MM.1S (cell line): ENCODE results near the gene WDR43.
A peak's percentile ranks its signal among the peaks of the same experiment; 100 is the strongest.

Experiments
- DNase-seq: peaks from one replicate; pipeline ENCODE4 v3.0.0-alpha.2; 2015
- H2AFZ ChIP-seq: fragments of 300-600 bp; sonication (generic); 2 replicates; pipeline ENCODE4 v1.6.0; 2016; ENCODE audit warnings: antibody characterized with exemption, low read length
- H3F3A ChIP-seq: fragments of 300-600 bp; sonication (generic); 2 replicates; pipeline ENCODE4 v1.6.1; 2016; ENCODE audit warnings: mild to moderate bottlenecking, antibody characterized with exemption, low read length, moderate library complexity, mixed read lengths; ENCODE audit not compliant: insufficient read depth
- H3K27ac ChIP-seq: fragments of 300-600 bp; sonication (generic); 2 replicates; pipeline ENCODE4 v1.5.1; 2016; ENCODE audit warnings: mild to moderate bottlenecking, low read length
- H3K27me3 ChIP-seq: fragments of 300-600 bp; sonication (generic); replicated peaks from 2 replicates; pipeline ENCODE4 v1.6.0; 2016; ENCODE audit warnings: low read length; ENCODE audit not compliant: insufficient read depth
- H3K36me3 ChIP-seq: fragments of 300-600 bp; sonication (generic); replicated peaks from 2 replicates; pipeline ENCODE4 v1.6.1; 2016; ENCODE audit warnings: mild to moderate bottlenecking, low read length, mixed read lengths; ENCODE audit not compliant: insufficient read depth
- H3K4me1 ChIP-seq: fragments of 300-600 bp; sonication (generic); 2 replicates; pipeline ENCODE4 v1.6.1; 2016; ENCODE audit warnings: low read length, mixed read lengths
- H3K4me2 ChIP-seq: fragments of 300-600 bp; sonication (generic); 2 replicates; pipeline ENCODE4 v1.6.0; 2016; ENCODE audit warnings: low read depth, low read length
- H3K4me3 ChIP-seq: fragments of 300-600 bp; sonication (generic); 2 replicates; pipeline ENCODE4 v1.5.1; 2016; ENCODE audit warnings: low read length, mixed read lengths
- H3K79me2 ChIP-seq: fragments of 300-600 bp; sonication (generic); 2 replicates; pipeline ENCODE4 v1.6.1; 2016; ENCODE audit warnings: mixed run types, low read length, mixed read lengths
- H3K9ac ChIP-seq: fragments of 300-600 bp; sonication (generic); 2 replicates; pipeline ENCODE4 v1.6.1; 2016; ENCODE audit warnings: low read length, mixed read lengths
- H3K9me2 ChIP-seq: fragments of 300-600 bp; sonication (generic); replicated peaks from 2 replicates; pipeline ENCODE4 v1.6.1; 2016; ENCODE audit warnings: mild to moderate bottlenecking, low read length, mixed read lengths; ENCODE audit not compliant: insufficient read depth
- H3K9me3 ChIP-seq: fragments of 300-600 bp; sonication (generic); replicated peaks from 2 replicates; pipeline ENCODE4 v1.6.1; 2016; ENCODE audit warnings: mild to moderate bottlenecking, low read length, mixed read lengths; ENCODE audit not compliant: insufficient read depth
- H4K20me1 ChIP-seq: fragments of 300-600 bp; sonication (generic); 2 replicates; pipeline ENCODE4 v1.6.1; 2016; ENCODE audit warnings: mild to moderate bottlenecking, low read length, moderate library complexity, mixed read lengths; ENCODE audit not compliant: insufficient read depth
- CTCF ChIP-seq: fragments of 300-600 bp; sonication (generic); IDR thresholded peaks from 2 replicates; pipeline ENCODE4 v1.5.1; 2016; ENCODE audit warnings: antibody characterized with exemption, low read length, mixed read lengths
- EZH2 ChIP-seq: fragments of 300-600 bp; sonication (generic); optimal IDR thresholded peaks from 2 replicates; pipeline ENCODE3; 2017; ENCODE audit warnings: low read depth, mild to moderate bottlenecking, antibody characterized with exemption, low read length, mixed read lengths
- EZH2phosphoT487 ChIP-seq: fragments of 300-600 bp; sonication (generic); IDR thresholded peaks from 2 replicates; pipeline ENCODE4 v1.6.1; 2018; ENCODE audit warnings: antibody characterized with exemption, low read length

Gene WDR43

GRCh38 chr2:28955467-28955866, 61.0 kb downstream of the WDR43 start:
- Histone ChIP-seq H3K9me3 (no peaks in the 10 kb centered on the region), H2AFZ (no peak overlapping the region), H3F3A (peaks cover 11% of the 10 kb centered on the region; the same call in 1 of the 2 replicates), H4K20me1 (no peaks in the 10 kb centered on the region), H3K36me3 (no peaks in the 10 kb centered on the region), H3K9ac (no peak overlapping the region), H3K4me1 (0 out of 2 replicates have a peak, but pooled peaks cover 4% of the 10 kb centered on the region), H3K4me2 (no peak overlapping the region), H3K79me2 (no peaks in the 10 kb centered on the region), H3K4me3 (no peak overlapping the region), H3K9me2 (no peaks in the 10 kb centered on the region), H3K27ac (no peak overlapping the region), H3K27me3 (no peaks in the 10 kb centered on the region)
- DNase-seq = no peak
- TF ChIP-seq EZH2phosphoT487 = no peak
- no peak for TF ChIP-seq CTCF
- TF ChIP-seq EZH2 = no peak

GRCh38 chr2:28956415-28956826, 62.0 kb downstream of the WDR43 start:
- H3K27ac ChIP-seq = no peak overlapping the region
- no peaks in the 10 kb centered on the region for H4K20me1 ChIP-seq
- no peak overlapping the region for H3K4me3 ChIP-seq
- H2AFZ ChIP-seq = no peak overlapping the region
- TF ChIP-seq EZH2 (no peak), EZH2phosphoT487 (no peak), CTCF (no peak)
- H3K9ac ChIP-seq = no peak overlapping the region
- no peaks in the 10 kb centered on the region for H3K9me2 ChIP-seq
- no peaks in the 10 kb centered on the region for H3K79me2 ChIP-seq
- H3K36me3 ChIP-seq = no peaks in the 10 kb centered on the region
- 0 out of 2 replicates have a peak, but pooled peaks cover 4% of the 10 kb centered on the region for H3K4me1 ChIP-seq
- H3K9me3 ChIP-seq = no peaks in the 10 kb centered on the region
- no peak overlapping the region for H3K4me2 ChIP-seq
- peaks cover 11% of the 10 kb centered on the region; the same call in 1 of the 2 replicates for H3F3A ChIP-seq
- no peaks in the 10 kb centered on the region for H3K27me3 ChIP-seq
- DNase-seq = no peak

- H3K4me1 ChIP-seq = 0 out of 2 replicates have a peak, but pooled peaks cover 4% of the 10 kb centered on the region
- no peak overlapping the region for H3K27ac ChIP-seq
- TF ChIP-seq EZH2 = no peak
- TF ChIP-seq EZH2phosphoT487 = no peak
- peak; percentile 7; the same call in 1 of the 2 replicates for TF ChIP-seq CTCF
- H3K9ac ChIP-seq = no peak overlapping the region
- H3K4me3 ChIP-seq = no peak overlapping the region
- peaks cover 11% of the 10 kb centered on the region; the same call in 1 of the 2 replicates for H3F3A ChIP-seq
- H4K20me1 ChIP-seq = no peaks in the 10 kb centered on the region
- no peak overlapping the region for H3K4me2 ChIP-seq
- no peaks in the 10 kb centered on the region for H3K27me3 ChIP-seq
- H3K79me2 ChIP-seq = no peaks in the 10 kb centered on the region
- no peak for DNase-seq
- H3K36me3 ChIP-seq = no peaks in the 10 kb centered on the region
- H3K9me2 ChIP-seq = no peaks in the 10 kb centered on the region
- no peaks in the 10 kb centered on the region for H3K9me3 ChIP-seq
- no peak overlapping the region for H2AFZ ChIP-seq
Observed at GRCh38 chr2:28956890-28957289, 62.4 kb downstream of the WDR43 start.
